Measurements from ENCODE around the gene PIK3R5. TPM values are rescaled to one million over a fixed set of nuclear protein-coding genes. Genes with fewer than 3 reads are reported as not detected.
"Not testable (repeated sequence)": the region's sequence is repeated elsewhere in the genome, so short reads cannot be mapped to it uniquely, and the experiment has no call there.

PIK3R5 gene
- total RNA-seq, 1 donor from 2014 or later: 34.2 TPM

DNA sequence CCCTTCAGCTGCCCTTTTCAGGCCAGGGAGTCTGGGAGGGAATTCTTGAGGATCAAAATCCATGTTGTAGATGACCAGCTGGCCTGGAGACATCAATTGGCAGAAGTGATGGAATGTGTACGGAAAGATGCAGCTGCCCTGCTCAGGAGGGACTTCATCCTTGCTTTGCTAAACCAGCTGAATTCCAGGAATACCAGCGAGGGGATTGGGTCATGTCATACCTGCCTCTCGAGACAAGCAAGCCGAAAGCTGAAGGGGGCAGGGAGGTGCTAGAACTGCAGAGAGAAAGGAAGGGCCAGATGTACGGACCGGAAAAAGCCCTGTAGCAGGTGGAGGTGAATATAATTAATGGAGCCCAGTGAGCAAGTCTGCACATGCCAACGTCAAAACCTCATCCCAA lies 30.2 kb upstream of the PIK3R5 start:
- ATAC-seq (ENCODE audit: low read depth) (no peak), DNase-seq (no peak)
- no peaks in the 10 kb centered on the region for H3K36me3 Mint-ChIP-seq (ENCODE audit: low read depth)
- no peaks in the 10 kb centered on the region for H3K9me3 Mint-ChIP-seq
- TF ChIP-seq, protein P1, sequence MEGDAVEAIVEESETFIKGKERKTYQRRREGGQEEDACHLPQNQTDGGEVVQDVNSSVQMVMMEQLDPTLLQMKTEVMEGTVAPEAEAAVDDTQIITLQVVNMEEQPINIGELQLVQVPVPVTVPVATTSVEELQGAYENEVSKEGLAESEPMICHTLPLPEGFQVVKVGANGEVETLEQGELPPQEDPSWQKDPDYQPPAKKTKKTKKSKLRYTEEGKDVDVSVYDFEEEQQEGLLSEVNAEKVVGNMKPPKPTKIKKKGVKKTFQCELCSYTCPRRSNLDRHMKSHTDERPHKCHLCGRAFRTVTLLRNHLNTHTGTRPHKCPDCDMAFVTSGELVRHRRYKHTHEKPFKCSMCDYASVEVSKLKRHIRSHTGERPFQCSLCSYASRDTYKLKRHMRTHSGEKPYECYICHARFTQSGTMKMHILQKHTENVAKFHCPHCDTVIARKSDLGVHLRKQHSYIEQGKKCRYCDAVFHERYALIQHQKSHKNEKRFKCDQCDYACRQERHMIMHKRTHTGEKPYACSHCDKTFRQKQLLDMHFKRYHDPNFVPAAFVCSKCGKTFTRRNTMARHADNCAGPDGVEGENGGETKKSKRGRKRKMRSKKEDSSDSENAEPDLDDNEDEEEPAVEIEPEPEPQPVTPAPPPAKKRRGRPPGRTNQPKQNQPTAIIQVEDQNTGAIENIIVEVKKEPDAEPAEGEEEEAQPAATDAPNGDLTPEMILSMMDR (IDR thresholded peaks at IDR 0.05): no peak
- H3K4me3 Mint-ChIP-seq: no peak overlapping the region
- H3K27me3 Mint-ChIP-seq: peaks cover 2% of the 10 kb centered on the region
- H3K27ac Mint-ChIP-seq: no peak overlapping the region
- peaks cover 6% of the 10 kb centered on the region for H3K4me1 Mint-ChIP-seq
- ChIA-PET POLR2A (interaction anchor here (0.6 kb wide), 1 partner anchor 138 kb away, joined by 7 read pairs; no protein-coding TSS in a partner anchor), CTCF (interaction anchor here (0.6 to 4.8 kb wide), 9 partner anchors 10 to 197 kb away, joined by 3 to 34 read pairs (median 3); partner anchors contain the start of genes MFSD6L and PIK3R5)
- intact Hi-C loops (cut with micrococcal nuclease): loop anchor here (5.0 to 10.0 kb wide), 2 partner anchors 78 to 611 kb away; partner anchors contain the start of gene RPL26

DNA sequence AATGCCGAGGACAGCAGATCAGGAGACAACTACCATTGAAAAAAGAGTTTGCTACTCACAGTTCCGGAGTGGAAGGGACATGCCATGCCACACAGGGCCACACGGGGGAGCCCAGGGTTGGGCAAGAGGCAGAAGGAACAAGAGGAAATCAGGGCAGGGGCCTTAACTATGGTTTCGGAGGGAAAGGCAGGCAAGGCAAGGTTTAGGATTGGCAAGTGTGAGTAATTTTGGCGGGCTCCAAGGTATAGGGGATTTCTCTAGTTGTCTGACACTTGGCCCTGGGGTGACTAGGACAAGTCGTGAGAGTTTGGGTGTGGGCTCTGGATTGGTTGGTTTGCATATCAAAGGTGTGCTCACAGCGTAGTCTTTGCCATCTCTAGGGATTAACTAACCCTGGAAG lies 28.8 kb upstream of the PIK3R5 start:
- H3K4me3 Mint-ChIP-seq: no peak overlapping the region
- CTCF ChIA-PET: interaction anchor here (0.8 to 4.8 kb wide), 8 partner anchors 11 to 298 kb away, joined by 3 to 34 read pairs (median 3); partner anchors contain the start of genes MFSD6L and PIK3R5
- TF ChIP-seq, protein P1 (IDR thresholded peaks at IDR 0.05): no peak

DNA sequence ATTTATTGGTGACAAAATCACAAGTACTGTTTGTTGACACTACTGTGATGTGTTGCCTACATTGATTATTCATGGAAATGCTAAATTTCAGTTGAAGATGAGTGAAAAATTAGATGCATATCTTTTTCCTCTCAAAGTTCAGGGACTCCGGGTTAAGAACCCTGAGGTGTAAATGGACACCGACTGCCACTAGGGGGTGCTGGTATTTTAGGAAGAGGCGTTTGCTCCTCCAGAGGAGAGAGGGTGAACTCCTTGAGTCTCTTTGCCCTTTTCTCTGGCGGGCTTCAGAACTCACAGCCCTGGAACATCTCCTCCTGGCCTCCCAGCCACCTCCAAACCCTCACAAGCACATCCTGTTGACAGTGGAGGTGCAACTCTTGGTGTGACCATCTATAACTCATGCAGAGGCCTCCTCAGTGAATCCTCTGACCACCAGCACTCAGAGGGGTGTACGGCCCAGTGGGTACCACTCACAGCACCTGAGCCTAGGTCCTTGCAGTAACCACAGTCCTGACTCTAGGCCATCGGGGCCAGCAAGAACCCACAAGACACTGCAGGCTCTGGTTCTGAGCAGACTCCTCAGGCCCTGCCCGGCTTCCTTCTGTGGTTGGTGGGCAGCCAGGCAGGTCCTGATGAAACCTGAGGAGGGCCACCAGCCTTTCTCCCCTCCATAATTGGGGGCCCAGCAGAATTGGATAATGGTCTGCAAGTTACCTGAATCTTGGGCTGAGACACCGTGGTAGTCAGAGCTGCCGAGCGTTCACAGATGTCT lies 26.2 kb upstream of the PIK3R5 start:
- intact Hi-C loops (cut with micrococcal nuclease): loop anchor here (5.0 to 10.0 kb wide), 3 partner anchors 301 to 607 kb away; partner anchors contain the start of gene RPL26
- Mint-ChIP-seq H3K27ac (no peak overlapping the region), H3K4me3 (no peak overlapping the region), H3K4me1 (peaks cover 2% of the 10 kb centered on the region), H3K36me3 (ENCODE audit: low read depth) (no peaks in the 10 kb centered on the region), H3K9me3 (no peaks in the 10 kb centered on the region), H3K27me3 (peaks cover 2% of the 10 kb centered on the region)
- CTCF ChIA-PET: interaction anchor here (1.1 kb wide), 1 partner anchor 97 kb away, joined by 3 read pairs; no protein-coding TSS in a partner anchor
- ATAC-seq (ENCODE audit: low read depth) (peak; percentile 53), DNase-seq (no peak)
- POLR2A ChIA-PET: interaction anchor here (0.6 kb wide), 1 partner anchor 37 kb away, joined by 3 read pairs; no protein-coding TSS in a partner anchor
- TF ChIP-seq, protein P1 (IDR thresholded peaks at IDR 0.05): peak; percentile 66

More for the DNA sequence above, 28.8 kb upstream of the PIK3R5 start:
- peak; percentile 71 for ATAC-seq (ENCODE audit: low read depth)
- Mint-ChIP-seq H3K4me1 (peaks cover 6% of the 10 kb centered on the region), H3K36me3 (ENCODE audit: low read depth) (no peaks in the 10 kb centered on the region), H3K27ac (no peak overlapping the region), H3K27me3 (peaks cover 2% of the 10 kb centered on the region), H3K9me3 (no peaks in the 10 kb centered on the region)
- POLR2A ChIA-PET: no interaction called here
- intact Hi-C loops (cut with micrococcal nuclease): loop anchor here (5.0 to 10.0 kb wide), 3 partner anchors 298 to 610 kb away; partner anchors contain the start of gene RPL26
- peak; percentile 49 for DNase-seq

DNA sequence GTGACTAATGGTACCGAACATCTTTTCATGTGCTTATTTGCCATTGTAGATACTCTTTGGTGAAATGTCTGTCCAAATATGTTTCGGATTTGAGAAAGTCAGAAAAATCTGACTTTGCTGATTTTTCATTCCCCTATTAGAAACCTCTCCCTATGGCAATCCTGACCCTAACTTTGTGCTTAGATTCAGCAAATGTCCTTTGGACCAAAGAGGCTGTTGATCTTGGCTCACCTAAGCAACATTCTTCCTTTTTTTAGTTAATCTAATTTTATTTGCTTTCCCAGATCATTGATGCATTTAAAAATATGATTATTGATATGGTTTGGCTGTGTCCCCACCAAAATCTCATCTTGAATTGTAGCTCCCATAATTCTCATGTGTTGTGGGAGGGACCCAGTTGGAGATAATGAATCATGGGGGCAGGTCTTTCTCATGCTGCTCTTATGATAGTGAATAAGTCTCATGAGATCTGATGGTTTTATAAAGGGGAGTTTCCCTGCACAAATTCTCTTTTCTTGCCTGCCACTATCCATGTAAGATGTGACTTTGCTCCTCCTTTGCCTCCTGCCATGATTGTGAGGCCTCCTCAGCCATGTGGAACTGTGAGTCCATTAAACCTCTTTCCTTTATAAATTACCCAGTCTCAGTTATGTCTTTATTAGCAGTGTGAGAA lies 22.9 kb upstream of the PIK3R5 start:
- Mint-ChIP-seq H3K4me1 (peaks cover 18% of the 10 kb centered on the region), H3K9me3 (peaks cover 10% of the 10 kb centered on the region)
- H3K27ac Mint-ChIP-seq; intact Hi-C loops (cut with micrococcal nuclease); H3K36me3 Mint-ChIP-seq (ENCODE audit: low read depth); DNase-seq; CTCF ChIA-PET; H3K4me3 Mint-ChIP-seq; H3K27me3 Mint-ChIP-seq; ATAC-seq (ENCODE audit: low read depth); POLR2A ChIA-PET: not testable (repeated sequence)

DNA sequence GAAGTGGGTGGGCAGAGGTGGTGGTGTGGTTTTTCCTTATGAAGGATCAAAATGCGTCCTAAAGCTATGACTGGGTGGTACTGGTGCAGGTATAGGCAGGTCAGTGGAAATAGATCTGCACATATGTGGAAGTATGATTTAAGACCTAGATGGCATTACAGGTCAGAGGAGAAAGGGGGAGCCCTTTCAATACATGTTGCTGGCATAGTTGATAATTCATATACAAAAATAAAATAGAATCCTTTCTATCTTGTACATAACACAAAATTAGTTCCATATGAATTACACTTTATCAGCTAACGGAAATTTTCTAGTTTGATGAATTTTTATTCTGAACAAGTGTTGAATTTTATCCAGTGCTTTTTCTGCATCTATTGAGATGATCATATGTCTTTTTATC lies 20.8 kb upstream of the PIK3R5 start:
- Mint-ChIP-seq H3K36me3 (ENCODE audit: low read depth) (no peaks in the 10 kb centered on the region), H3K4me1 (peaks cover 18% of the 10 kb centered on the region), H3K27ac (no peak overlapping the region), H3K9me3 (peaks cover 10% of the 10 kb centered on the region), H3K27me3 (peaks cover under 1% of the 10 kb centered on the region), H3K4me3 (no peak overlapping the region)
- no peak for DNase-seq
- CTCF ChIA-PET: no interaction called here
- intact Hi-C loops (cut with micrococcal nuclease): no loop called here
- peak; percentile 18 for ATAC-seq (ENCODE audit: low read depth)
- POLR2A ChIA-PET: no interaction called here
- TF ChIP-seq, protein P1 (IDR thresholded peaks at IDR 0.05): no peak
